ENCODE data around the gene FOXL3.

FOXL3 gene

DNA sequence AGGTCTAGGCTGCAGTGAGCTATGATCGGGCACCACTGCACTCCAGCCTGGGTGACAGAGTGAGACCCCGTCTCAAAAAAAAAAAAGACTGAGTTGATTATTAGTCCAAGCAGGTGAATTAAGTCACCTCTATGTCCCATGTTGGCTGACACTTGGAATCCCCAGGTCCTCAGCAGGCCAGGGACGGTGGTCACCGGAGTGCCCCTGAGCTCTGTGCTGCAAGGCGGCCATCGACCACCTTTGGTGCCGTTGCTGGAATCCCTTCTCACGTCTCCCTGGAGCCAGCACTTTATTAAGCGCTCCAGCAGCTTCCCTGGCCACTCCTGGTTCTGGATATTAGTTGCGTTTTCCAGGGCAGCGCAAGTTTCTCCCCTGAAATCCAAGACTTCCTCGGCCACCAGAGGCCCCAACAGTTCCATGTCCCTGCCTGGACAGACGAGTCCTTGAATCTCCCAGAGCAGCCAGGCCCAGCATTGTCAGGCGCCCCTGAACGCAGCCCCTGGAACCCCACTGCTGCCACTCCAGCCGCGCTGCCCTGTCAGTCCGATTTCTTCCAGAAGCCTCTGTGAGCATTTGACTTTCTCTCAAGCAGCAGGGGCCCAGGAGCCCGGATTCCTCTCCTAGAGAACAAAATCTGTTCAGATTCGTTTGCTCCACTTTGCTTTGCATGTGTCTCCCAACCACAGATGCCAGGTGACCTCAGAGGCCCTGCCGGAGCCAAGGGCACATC, 38.4 kb upstream of the FOXL3 start:
- Histone ChIP-seq H3K9ac (ENCODE audit: low read depth, low read length) (no peak overlapping the region), H3K4me2 (ENCODE audit: insufficient read depth, low read length) (no peak overlapping the region), H3K4me1 (ENCODE audit: insufficient read depth, low read length) (no peaks in the 10 kb centered on the region), H2AFZ (ENCODE audit: low read depth, low read length) (no peak overlapping the region), H3K27ac (ENCODE audit: low read length) (no peak overlapping the region), H3K4me3 (ENCODE audit: low read depth in 1 of 2, low read length in 2 of 2) (no peak overlapping the region), H3K79me2 (ENCODE audit: insufficient read depth, low read length) (no peaks in the 10 kb centered on the region), H3K9me3 (ENCODE audit: insufficient read depth, low read length, severe bottlenecking) (no peaks in the 10 kb centered on the region), H3K36me3 (ENCODE audit: insufficient read depth, low read length) (no peaks in the 10 kb centered on the region), H3K27me3 (ENCODE audit: insufficient read depth, low read length, poor library complexity) (no peaks in the 10 kb centered on the region), H4K20me1 (ENCODE audit: insufficient read depth, low read length) (0 out of 2 replicates have a peak, but pooled peaks cover 2% of the 10 kb centered on the region)
- ATAC-seq (ENCODE audit: insufficient read depth, low read depth), result no peak
- TF ChIP-seq EZH2 (IDR thresholded peaks at IDR 0.05; ENCODE audit: borderline replicate concordance, low read depth, low read length, severe bottlenecking), result no peak
- TF ChIP-seq, protein P1, sequence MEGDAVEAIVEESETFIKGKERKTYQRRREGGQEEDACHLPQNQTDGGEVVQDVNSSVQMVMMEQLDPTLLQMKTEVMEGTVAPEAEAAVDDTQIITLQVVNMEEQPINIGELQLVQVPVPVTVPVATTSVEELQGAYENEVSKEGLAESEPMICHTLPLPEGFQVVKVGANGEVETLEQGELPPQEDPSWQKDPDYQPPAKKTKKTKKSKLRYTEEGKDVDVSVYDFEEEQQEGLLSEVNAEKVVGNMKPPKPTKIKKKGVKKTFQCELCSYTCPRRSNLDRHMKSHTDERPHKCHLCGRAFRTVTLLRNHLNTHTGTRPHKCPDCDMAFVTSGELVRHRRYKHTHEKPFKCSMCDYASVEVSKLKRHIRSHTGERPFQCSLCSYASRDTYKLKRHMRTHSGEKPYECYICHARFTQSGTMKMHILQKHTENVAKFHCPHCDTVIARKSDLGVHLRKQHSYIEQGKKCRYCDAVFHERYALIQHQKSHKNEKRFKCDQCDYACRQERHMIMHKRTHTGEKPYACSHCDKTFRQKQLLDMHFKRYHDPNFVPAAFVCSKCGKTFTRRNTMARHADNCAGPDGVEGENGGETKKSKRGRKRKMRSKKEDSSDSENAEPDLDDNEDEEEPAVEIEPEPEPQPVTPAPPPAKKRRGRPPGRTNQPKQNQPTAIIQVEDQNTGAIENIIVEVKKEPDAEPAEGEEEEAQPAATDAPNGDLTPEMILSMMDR (IDR thresholded peaks at IDR 0.05; ENCODE audit: borderline replicate concordance, extremely low read depth, low read length, poor library complexity, severe bottlenecking), result no peak
- DNase-seq, result no peak

DNA sequence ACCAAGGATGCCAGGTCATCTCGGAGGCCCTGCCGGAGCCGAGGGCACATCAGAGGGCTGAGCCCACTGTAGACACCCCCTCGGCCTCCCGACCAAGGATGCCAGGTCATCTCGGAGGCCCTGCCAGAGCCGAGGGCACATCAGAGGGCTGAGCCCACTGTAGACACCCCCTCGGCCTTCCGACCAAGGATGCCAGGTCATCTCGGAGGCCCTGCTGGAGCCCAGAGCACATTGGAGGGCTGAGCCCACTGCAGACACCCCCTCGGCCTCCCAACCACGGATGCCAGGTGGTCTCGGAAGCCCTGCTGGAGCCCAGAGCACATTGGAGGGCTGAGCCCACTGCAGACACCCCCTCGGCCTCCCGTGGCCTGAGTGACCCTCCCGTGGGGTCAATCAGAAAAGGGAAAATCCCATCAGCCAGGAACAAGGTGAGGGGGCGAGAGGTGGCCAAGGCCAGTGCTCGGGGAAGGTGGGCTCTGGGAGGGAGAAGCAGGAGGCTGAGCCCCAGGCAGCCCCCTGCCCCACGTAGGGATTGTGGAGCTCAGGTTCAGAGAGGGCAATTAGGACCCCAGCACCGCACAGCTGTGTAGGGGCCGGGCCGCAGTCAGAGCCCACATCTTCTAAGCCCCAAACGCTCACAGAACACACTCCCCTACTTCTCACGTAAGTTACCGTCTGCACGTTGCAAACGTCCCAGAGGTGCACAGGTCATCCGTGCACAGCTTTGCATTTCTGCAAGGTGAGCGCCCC, 37.6 kb upstream of the FOXL3 start:
- H3K4me3 ChIP-seq (ENCODE audit: low read depth in 1 of 2, low read length in 2 of 2), result no peak overlapping the region

DNA sequence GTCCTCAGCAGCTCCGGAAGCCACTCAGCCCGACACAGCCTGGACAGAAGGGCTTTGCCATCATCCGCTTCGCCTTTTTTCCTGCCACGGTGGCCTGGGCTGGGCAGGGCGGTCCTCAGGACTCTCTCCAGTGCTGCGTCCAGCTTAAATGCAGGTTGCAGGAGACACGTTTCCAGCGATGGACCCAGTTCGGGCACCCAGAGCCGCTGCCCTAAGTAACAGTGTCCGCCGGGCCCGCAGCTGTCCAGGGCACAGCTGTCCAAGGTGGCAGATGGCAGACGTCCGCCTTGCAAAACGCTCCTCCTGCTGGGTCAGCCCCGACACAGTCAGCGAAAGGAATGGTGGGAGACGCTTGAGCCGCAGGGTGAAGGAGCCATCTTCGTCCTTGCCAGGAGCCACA, 37.0 kb upstream of the FOXL3 start:
- Histone ChIP-seq H3K27me3 (ENCODE audit: insufficient read depth, low read length, poor library complexity) (no peaks in the 10 kb centered on the region), H3K27ac (ENCODE audit: low read length) (no peak overlapping the region), H3K9ac (ENCODE audit: low read depth, low read length) (no peak overlapping the region), H3K4me2 (ENCODE audit: insufficient read depth, low read length) (no peak overlapping the region), H4K20me1 (ENCODE audit: insufficient read depth, low read length) (0 out of 2 replicates have a peak, but pooled peaks cover 2% of the 10 kb centered on the region), H3K4me3 (ENCODE audit: low read depth in 1 of 2, low read length in 2 of 2) (no peak overlapping the region), H3K36me3 (ENCODE audit: insufficient read depth, low read length) (no peaks in the 10 kb centered on the region), H3K79me2 (ENCODE audit: insufficient read depth, low read length) (no peaks in the 10 kb centered on the region), H3K9me3 (ENCODE audit: insufficient read depth, low read length, severe bottlenecking) (no peaks in the 10 kb centered on the region), H2AFZ (ENCODE audit: low read depth, low read length) (no peak overlapping the region), H3K4me1 (ENCODE audit: insufficient read depth, low read length) (no peaks in the 10 kb centered on the region)
- DNase-seq (no peak), ATAC-seq (ENCODE audit: insufficient read depth, low read depth) (no peak)
- no peak for TF ChIP-seq EZH2 (IDR thresholded peaks at IDR 0.05; ENCODE audit: borderline replicate concordance, low read depth, low read length, severe bottlenecking)
- TF ChIP-seq, protein P1 (IDR thresholded peaks at IDR 0.05; ENCODE audit: borderline replicate concordance, extremely low read depth, low read length, poor library complexity, severe bottlenecking), result no peak

More for the DNA sequence above, 37.6 kb upstream of the FOXL3 start:
- Histone ChIP-seq H3K79me2 (ENCODE audit: insufficient read depth, low read length) (no peaks in the 10 kb centered on the region), H4K20me1 (ENCODE audit: insufficient read depth, low read length) (0 out of 2 replicates have a peak, but pooled peaks cover 2% of the 10 kb centered on the region), H3K4me2 (ENCODE audit: insufficient read depth, low read length) (no peak overlapping the region), H3K9ac (ENCODE audit: low read depth, low read length) (no peak overlapping the region), H3K9me3 (ENCODE audit: insufficient read depth, low read length, severe bottlenecking) (no peaks in the 10 kb centered on the region), H3K27ac (ENCODE audit: low read length) (no peak overlapping the region), H2AFZ (ENCODE audit: low read depth, low read length) (no peak overlapping the region), H3K36me3 (ENCODE audit: insufficient read depth, low read length) (no peaks in the 10 kb centered on the region), H3K4me1 (ENCODE audit: insufficient read depth, low read length) (no peaks in the 10 kb centered on the region), H3K27me3 (ENCODE audit: insufficient read depth, low read length, poor library complexity) (no peaks in the 10 kb centered on the region)
- no peak for DNase-seq
- ATAC-seq (ENCODE audit: insufficient read depth, low read depth), result no peak
- TF ChIP-seq, protein P1 (IDR thresholded peaks at IDR 0.05; ENCODE audit: borderline replicate concordance, extremely low read depth, low read length, poor library complexity, severe bottlenecking), result no peak
- no peak for TF ChIP-seq EZH2 (IDR thresholded peaks at IDR 0.05; ENCODE audit: borderline replicate concordance, low read depth, low read length, severe bottlenecking)
